VCaP (cell line): ENCODE data around the gene PHACTR1.
"Not testable (repeated sequence)": the region's sequence is repeated elsewhere in the genome, so short reads cannot be mapped to it uniquely, and the experiment has no call there.

Source experiments
- H3K27ac ChIP-seq: fragments of 450-650 bp; 2 replicates; pipeline ENCODE4 v1.5.1; 2017
- TF ChIP-seq, protein P1 (sequence below): fragments of 450-650 bp; conservative IDR thresholded peaks from 2 replicates; pipeline ENCODE4 v1.5.1; 2017; ENCODE audit warnings: mild to moderate bottlenecking, moderate library complexity

The PHACTR1 gene

DNA sequence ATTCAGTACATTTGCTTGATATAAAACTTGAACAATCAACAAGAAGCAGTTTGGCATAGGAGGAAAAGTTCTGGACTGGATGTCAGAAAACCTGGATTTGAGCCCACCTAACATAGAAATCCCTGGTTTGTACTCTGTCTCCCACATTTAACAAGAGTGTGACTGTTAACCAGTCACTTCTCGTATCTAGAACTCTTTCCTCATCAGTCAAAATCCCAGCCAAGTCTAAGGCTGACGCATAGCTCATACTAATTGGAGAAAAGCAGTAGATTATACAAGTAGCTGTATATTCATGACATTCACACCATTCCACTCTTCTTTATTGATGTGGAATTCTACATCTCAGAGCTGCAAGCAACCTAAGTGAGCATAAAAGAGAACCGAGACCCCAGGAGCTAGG lies 222.7 kb downstream of the PHACTR1 start:
- TF ChIP-seq, protein P1, sequence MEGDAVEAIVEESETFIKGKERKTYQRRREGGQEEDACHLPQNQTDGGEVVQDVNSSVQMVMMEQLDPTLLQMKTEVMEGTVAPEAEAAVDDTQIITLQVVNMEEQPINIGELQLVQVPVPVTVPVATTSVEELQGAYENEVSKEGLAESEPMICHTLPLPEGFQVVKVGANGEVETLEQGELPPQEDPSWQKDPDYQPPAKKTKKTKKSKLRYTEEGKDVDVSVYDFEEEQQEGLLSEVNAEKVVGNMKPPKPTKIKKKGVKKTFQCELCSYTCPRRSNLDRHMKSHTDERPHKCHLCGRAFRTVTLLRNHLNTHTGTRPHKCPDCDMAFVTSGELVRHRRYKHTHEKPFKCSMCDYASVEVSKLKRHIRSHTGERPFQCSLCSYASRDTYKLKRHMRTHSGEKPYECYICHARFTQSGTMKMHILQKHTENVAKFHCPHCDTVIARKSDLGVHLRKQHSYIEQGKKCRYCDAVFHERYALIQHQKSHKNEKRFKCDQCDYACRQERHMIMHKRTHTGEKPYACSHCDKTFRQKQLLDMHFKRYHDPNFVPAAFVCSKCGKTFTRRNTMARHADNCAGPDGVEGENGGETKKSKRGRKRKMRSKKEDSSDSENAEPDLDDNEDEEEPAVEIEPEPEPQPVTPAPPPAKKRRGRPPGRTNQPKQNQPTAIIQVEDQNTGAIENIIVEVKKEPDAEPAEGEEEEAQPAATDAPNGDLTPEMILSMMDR: no peak
- no peak overlapping the region for H3K27ac ChIP-seq

DNA sequence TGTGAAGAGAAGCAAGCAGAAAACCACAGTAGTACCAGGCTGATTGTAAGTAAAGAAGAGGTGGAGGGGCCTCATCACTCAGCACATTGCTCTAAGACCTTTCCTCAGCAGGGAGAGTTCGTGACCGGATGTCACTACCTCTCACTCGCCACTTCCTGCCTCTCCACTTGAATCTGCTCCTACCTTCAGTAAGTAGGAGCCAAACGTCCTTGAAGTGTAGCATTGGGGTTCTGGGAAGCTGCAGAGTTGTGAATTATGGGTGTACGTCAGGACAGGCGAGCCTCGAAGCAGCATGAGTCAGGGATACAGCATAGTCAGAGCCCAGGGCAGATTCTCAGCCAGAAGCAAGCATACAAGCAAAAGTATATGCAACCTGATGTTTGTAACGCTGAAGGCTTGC lies 224.9 kb downstream of the PHACTR1 start:
- no peak overlapping the region for H3K27ac ChIP-seq
- TF ChIP-seq, protein P1: no peak

DNA sequence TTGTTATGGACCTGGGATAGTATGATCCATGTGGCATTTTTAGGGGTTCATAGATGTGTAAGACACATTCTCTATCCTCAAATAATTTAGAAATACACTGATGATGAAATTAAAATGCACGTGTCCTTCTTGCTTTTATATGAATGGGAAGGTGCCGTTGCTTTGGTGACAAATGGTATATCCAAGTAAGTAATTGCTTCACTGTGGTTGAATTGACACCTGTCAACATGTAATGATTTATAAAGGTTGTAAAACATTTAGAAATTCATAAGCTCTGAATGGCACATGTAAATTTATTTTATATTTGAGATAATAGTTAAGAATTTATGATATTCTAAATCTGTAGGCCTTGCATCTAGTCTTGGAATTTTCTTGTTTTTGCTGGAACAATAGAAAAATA lies 227.0 kb downstream of the PHACTR1 start:
- H3K27ac ChIP-seq: no peak overlapping the region
- TF ChIP-seq, protein P1: no peak

DNA sequence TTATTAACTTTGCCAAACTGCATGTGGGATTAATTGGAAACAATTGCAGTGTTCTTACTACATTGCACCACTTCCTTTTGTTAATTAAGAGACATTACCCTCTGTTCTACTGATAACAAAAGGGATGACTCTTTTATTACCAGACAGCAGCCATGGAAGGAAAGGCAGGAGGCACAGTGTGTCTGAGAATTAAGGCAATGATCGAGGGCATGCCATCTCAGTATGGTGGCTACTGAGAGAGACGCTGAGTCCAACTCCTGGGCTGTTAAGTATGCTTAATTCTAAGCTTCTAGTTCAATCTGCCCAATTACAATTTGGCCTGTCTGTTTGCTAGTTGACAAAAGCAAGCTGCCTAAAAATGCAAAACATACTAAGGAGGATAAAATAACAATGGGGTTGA lies 227.4 kb downstream of the PHACTR1 start:
- TF ChIP-seq, protein P1: no peak

DNA sequence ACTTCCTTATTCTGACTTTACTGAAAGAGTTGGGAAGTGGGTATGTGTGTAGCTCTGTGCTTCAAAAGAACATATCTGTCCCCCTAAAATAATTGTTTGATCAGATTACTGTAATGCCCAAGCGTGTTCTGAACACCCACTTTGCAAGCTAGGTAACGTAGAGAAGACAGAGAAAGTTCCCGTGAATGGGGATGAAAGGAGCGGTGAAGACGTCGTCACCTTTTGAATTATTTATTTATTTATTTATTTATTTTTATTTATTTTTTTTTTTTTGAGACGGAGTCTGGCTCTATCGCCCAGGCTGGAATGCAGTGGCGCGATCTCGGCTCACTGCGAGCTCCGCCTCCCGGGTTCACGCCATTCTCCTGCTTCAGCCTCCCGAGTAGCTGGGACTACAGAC lies 228.0 kb downstream of the PHACTR1 start:
- not testable (repeated sequence) for H3K27ac ChIP-seq

More for the DNA sequence above, 227.4 kb downstream of the PHACTR1 start:
- no peak overlapping the region for H3K27ac ChIP-seq

DNA sequence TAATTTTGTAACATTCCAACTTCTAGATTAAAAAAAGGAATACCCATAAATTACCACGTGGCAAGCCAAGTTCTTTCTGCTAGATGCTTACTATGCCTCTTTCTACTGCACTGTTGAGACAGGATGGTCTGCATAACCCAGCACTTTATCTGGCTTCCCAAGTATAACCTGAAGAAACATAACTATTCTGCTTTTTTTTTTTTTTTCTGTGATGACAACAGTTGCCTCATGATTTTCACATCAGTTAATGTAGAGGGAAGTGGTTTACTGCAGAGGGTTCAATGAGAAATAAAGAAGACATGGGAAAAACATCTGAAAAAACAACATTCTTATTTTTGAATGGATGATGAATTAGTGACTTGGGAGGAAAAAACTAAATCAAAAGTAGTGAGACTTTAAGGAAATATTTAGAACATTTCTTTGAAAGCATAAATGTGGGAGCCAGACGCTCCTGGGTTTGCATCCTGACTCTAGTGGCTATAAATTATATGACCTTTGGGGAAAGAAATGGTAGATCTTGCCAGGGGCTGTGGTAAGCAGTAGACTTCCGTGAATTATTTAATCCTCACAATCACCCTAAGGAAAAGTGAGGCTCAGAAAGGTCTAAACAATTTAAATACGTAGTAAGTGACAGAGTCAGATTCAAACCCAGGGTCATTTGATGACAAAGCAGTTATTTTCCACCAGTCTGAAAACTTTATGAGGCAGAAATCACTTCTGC lies 230.7 kb downstream of the PHACTR1 start:
- TF ChIP-seq, protein P1: no peak
- H3K27ac ChIP-seq: no peak overlapping the region

DNA sequence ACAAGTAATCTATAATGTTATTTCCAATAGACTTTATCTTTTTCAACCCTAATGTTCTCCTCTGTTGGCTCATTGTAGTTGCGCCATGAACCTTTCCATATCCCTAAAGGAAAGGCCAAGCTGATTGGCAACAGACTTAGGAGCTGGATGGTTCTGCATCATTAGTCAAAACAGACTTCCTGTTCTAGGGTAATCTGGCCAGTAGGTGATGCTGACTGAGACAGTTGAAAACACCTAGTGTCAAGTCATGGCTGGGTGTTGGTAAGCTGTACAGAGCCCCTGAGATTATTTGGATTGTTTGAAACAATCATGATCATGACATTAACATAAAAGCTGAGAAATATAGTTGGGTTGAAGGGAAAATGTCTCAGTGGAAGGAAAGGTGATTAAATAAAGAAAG lies 231.4 kb downstream of the PHACTR1 start:
- TF ChIP-seq, protein P1: no peak
- H3K27ac ChIP-seq: no peak overlapping the region

DNA sequence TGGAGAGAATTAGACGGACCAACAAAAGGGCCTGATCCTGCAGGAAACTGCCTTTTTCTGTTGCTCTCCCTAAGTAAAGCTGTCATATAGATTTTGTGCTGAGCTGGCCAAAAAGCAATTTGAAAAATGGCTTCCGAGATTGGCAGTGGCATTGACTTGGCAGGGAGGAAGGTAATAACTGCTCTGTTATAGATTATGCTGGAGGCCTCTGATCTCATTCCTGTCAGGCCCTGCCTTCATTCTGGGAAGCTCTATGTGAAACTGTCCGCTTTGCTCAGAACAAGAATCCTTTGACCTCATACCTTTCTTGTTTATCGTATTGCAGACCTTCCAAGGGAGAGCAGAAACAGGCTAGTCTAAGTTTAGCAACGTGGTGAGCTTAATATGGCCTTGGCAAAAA lies 234.4 kb downstream of the PHACTR1 start:
- H3K27ac ChIP-seq: no peak overlapping the region
- TF ChIP-seq, protein P1: no peak
